H9 (cell line): ENCODE data around the gene CCDC187. TPM values are rescaled to one million over a fixed set of nuclear protein-coding genes. Genes with fewer than 3 reads are reported as not detected.

Experiments used
- DNase-seq: peaks from one replicate; pipeline ENCODE4 v3.0.0-alpha.2; 2017
- H2AFZ ChIP-seq: one replicate; pipeline ENCODE4 v1.6.1; 2013; ENCODE audit warnings: mild to moderate bottlenecking, low read length, control low read depth, moderate library complexity
- H2AK5ac ChIP-seq: 2 replicates; pipeline ENCODE4 v1.6.1; 2013; ENCODE audit warnings: low read length, control low read depth, mixed read lengths; ENCODE audit not compliant: insufficient read length
- H2BK120ac ChIP-seq: one replicate; pipeline ENCODE4 v1.6.1; 2013; ENCODE audit warnings: low read depth, mild to moderate bottlenecking, low read length, control low read depth, inconsistent platforms; ENCODE audit not compliant: poor library complexity, severe bottlenecking
- H2BK12ac ChIP-seq: 2 replicates; pipeline ENCODE4 v1.6.1; 2013; ENCODE audit warnings: low read length, control low read depth, mixed read lengths, low read depth; ENCODE audit not compliant: insufficient read length
- H2BK15ac ChIP-seq: 2 replicates; pipeline ENCODE4 v1.6.1; 2013; ENCODE audit warnings: low read depth, low read length, control low read depth
- H2BK20ac ChIP-seq: one replicate; pipeline ENCODE4 v1.6.1; 2013; ENCODE audit warnings: low read depth, mild to moderate bottlenecking, low read length, control low read depth, inconsistent platforms; ENCODE audit not compliant: poor library complexity, severe bottlenecking
- H2BK5ac ChIP-seq: 2 replicates; pipeline ENCODE4 v1.6.1; 2013; ENCODE audit warnings: low read length, control low read depth, mixed read lengths; ENCODE audit not compliant: insufficient read length
- H3K14ac ChIP-seq: 2 replicates; pipeline ENCODE4 v1.6.1; 2013; ENCODE audit warnings: low read length, control low read depth; ENCODE audit not compliant: insufficient read depth
- H3K18ac ChIP-seq: 2 replicates; pipeline ENCODE4 v1.6.1; 2013; ENCODE audit warnings: low read depth, mild to moderate bottlenecking, mixed read lengths, low read length, control low read depth; ENCODE audit not compliant: insufficient read length
- H3K23ac ChIP-seq: 2 replicates; pipeline ENCODE4 v1.6.1; 2013; ENCODE audit warnings: low read length, control low read depth, mixed read lengths, low read depth; ENCODE audit not compliant: insufficient read length
- H3K23me2 ChIP-seq: 2 replicates; pipeline ENCODE4 v1.6.1; 2013; ENCODE audit warnings: low read depth, mild to moderate bottlenecking, mixed read lengths, low read length, control low read depth; ENCODE audit not compliant: insufficient read length, poor library complexity, severe bottlenecking
- H3K27ac ChIP-seq: 2 replicates; pipeline ENCODE4 v1.5.1; 2013; ENCODE audit warnings: low read length, control low read depth, mixed read lengths, low read depth; ENCODE audit not compliant: insufficient read length
- H3K27me3 ChIP-seq: 2 replicates; pipeline ENCODE4 v1.6.1; 2013; ENCODE audit warnings: low read length, control low read depth, inconsistent platforms; ENCODE audit not compliant: insufficient read depth
- H3K4ac ChIP-seq: 2 replicates; pipeline ENCODE4 v1.6.1; 2013; ENCODE audit warnings: low read depth, mild to moderate bottlenecking, control low read depth, inconsistent platforms, low read length, moderate library complexity
- H3K4me1 ChIP-seq: 2 replicates; pipeline ENCODE4 v1.6.1; 2013; ENCODE audit warnings: low read length, control low read depth, inconsistent platforms; ENCODE audit not compliant: insufficient read depth
- H3K4me2 ChIP-seq: 2 replicates; pipeline ENCODE4 v1.6.1; 2013; ENCODE audit warnings: low read length, control low read depth, mixed read lengths; ENCODE audit not compliant: insufficient read length, insufficient read depth
- H3K56ac ChIP-seq: 2 replicates; pipeline ENCODE4 v1.6.1; 2013; ENCODE audit warnings: low read depth, mild to moderate bottlenecking, mixed read lengths, low read length, control low read depth; ENCODE audit not compliant: insufficient read length
- H3K79me1 ChIP-seq: 2 replicates; pipeline ENCODE4 v1.6.1; 2013; ENCODE audit warnings: low read depth, mild to moderate bottlenecking, moderate library complexity, low read length, control low read depth, inconsistent platforms; ENCODE audit not compliant: insufficient read depth, poor library complexity, severe bottlenecking
- H3K79me2 ChIP-seq: 2 replicates; pipeline ENCODE4 v1.6.1; 2013; ENCODE audit warnings: low read length, control low read depth, inconsistent platforms; ENCODE audit not compliant: insufficient read depth
- H3K9ac ChIP-seq: 2 replicates; pipeline ENCODE4 v1.6.1; 2013; ENCODE audit warnings: low read length, control low read depth, mixed read lengths; ENCODE audit not compliant: insufficient read length; ENCODE audit errors: extremely low read depth
- H3K9me3 ChIP-seq: one replicate; pipeline ENCODE4 v1.6.1; 2013; ENCODE audit warnings: low read depth, low read length, inconsistent platforms; ENCODE audit not compliant: control insufficient read depth
- H3T11ph ChIP-seq: one replicate; pipeline ENCODE4 v1.6.1; 2013; ENCODE audit warnings: mild to moderate bottlenecking, low read length, control low read depth, inconsistent platforms
- H4K20me1 ChIP-seq: one replicate; pipeline ENCODE4 v1.6.1; 2013; ENCODE audit not compliant: control insufficient read depth, insufficient read length, insufficient read depth
- H4K5ac ChIP-seq: 2 replicates; pipeline ENCODE4 v1.6.1; 2013; ENCODE audit warnings: low read depth, mild to moderate bottlenecking, mixed read lengths, low read length, control low read depth; ENCODE audit not compliant: insufficient read length
- H4K8ac ChIP-seq: replicated peaks from 2 replicates; pipeline ENCODE4 v1.6.1; 2013; ENCODE audit warnings: low read length, control low read depth, mixed read lengths, low read depth; ENCODE audit not compliant: insufficient read length
- H4K91ac ChIP-seq: 2 replicates; pipeline ENCODE4 v1.6.1; 2013; ENCODE audit warnings: low read depth, mild to moderate bottlenecking, moderate library complexity, mixed read lengths, low read length, control low read depth; ENCODE audit not compliant: insufficient read length
- H3K27ac Mint-ChIP-seq, 3 experiments: 2 replicates in 2 of 3; 3 replicates in 1 of 3; pipeline ENCODE4 v1.8.0; 2020 to 2021; ENCODE audit warnings: mixed read lengths in 3 of 3, mild to moderate bottlenecking in 1 of 3, moderate library complexity in 1 of 3
- H3K27me3 Mint-ChIP-seq: 2 replicates; pipeline ENCODE4 v1.8.0; 2021; ENCODE audit warnings: low read depth, mild to moderate bottlenecking, moderate library complexity, mixed read lengths
- H3K36me3 Mint-ChIP-seq, 3 experiments: 2 replicates in 2 of 3; 3 replicates in 1 of 3; pipeline ENCODE4 v1.8.0; 2020 to 2021; ENCODE audit warnings: low read depth in 3 of 3, mixed read lengths in 3 of 3; ENCODE audit not compliant: insufficient read depth in 1 of 3
- H3K4me1 Mint-ChIP-seq, 2 experiments: 2 replicates each; pipeline ENCODE4 v1.8.0; 2020; ENCODE audit warnings: mixed read lengths in 2 of 2
- H3K4me3 Mint-ChIP-seq, 2 experiments: 2 replicates in 1 of 2; 3 replicates in 1 of 2; pipeline ENCODE4 v1.8.0; 2020 to 2021; ENCODE audit warnings: mild to moderate bottlenecking in 2 of 2, mixed read lengths in 2 of 2, moderate library complexity in 1 of 2
- H3K9me3 Mint-ChIP-seq, 2 experiments: 2 replicates in 1 of 2; 3 replicates in 1 of 2; pipeline ENCODE4 v1.8.0; 2020; ENCODE audit warnings: mild to moderate bottlenecking in 2 of 2, mixed read lengths in 2 of 2, moderate library complexity in 1 of 2
- CTCF ChIP-seq: fragments of 200-600 bp; sonication (generic); conservative IDR thresholded peaks from 3 replicates; pipeline ENCODE4 v1.8.0; 2021; ENCODE audit warnings: antibody characterized with exemption, mild to moderate bottlenecking
- WGBS: extraction: QIAGEN DNeasy Blood & Tissue Kit; methylation state at CpG from one replicate; pipeline ENCODE4 v1.1.7; 2013; ENCODE audit warnings: missing lambda C conversion rate, low lambda C conversion rate, mixed read lengths; ENCODE audit not compliant: insufficient read length; ENCODE audit errors: extremely low coverage; 5-methylcytosine and 5-hydroxymethylcytosine counted together
- total RNA-seq: library from RNA; stranded (reverse); gene quantifications from 2 replicates; pipeline ENCODE4 v1.2.1, GENCODE V29; 2021

Gene CCDC187
- total RNA-seq, 1 experiment from 2014 or later = 0.07 TPM

- Histone ChIP-seq H2BK15ac (no peak overlapping the region), H4K20me1 (no peaks in the 10 kb centered on the region), H3K27me3 (no peaks in the 10 kb centered on the region), H3K18ac (no peak overlapping the region), H3K23me2 (no peaks in the 10 kb centered on the region), H4K5ac (no peak overlapping the region), H3K27ac (no peak overlapping the region), H3K14ac (no peak overlapping the region; the same call in 1 of the 2 replicates), H2BK20ac (no peak overlapping the region), H2BK5ac (no peak overlapping the region), H2BK12ac (no peak overlapping the region), H3K79me1 (no peaks in the 10 kb centered on the region), H3K9ac (no peak overlapping the region), H2BK120ac (no peak overlapping the region), H4K8ac (no peak overlapping the region), H3K79me2 (no peaks in the 10 kb centered on the region), H3K23ac (no peak overlapping the region), H2AFZ (no peak overlapping the region), H3K4me1 (peaks cover 4% of the 10 kb centered on the region; the same call in 1 of the 2 replicates), H3K4me2 (no peak overlapping the region), H3K56ac (no peak overlapping the region), H3T11ph (no peak overlapping the region), H2AK5ac (no peak overlapping the region), H3K4ac (no peak overlapping the region), H3K9me3 (no peaks in the 10 kb centered on the region), H4K91ac (no peak overlapping the region)
- no peaks in the 10 kb centered on the region for H3K36me3 Mint-ChIP-seq
- no peaks in the 10 kb centered on the region; the same call in none of the 2 replicates for H3K27me3 Mint-ChIP-seq
- no peak overlapping the region for H3K4me3 Mint-ChIP-seq
- no peak for TF ChIP-seq CTCF
- no peak for DNase-seq
- no CpG with 5 or more reads among the region's 23 CpGs for WGBS
- peaks cover 5% of the 10 kb centered on the region in 2 experiments; a peak in 3 of 4 replicates for H3K4me1 Mint-ChIP-seq
- peaks cover 2% of the 10 kb centered on the region in 2 experiments; a peak in 3 of 5 replicates for H3K9me3 Mint-ChIP-seq
- H3K27ac Mint-ChIP-seq = 0 out of 7 replicates have a peak overlapping the region, but pooled peaks of 1 of the 3 experiments have one; percentile 39
Observed at GRCh38 chr9:136322756-136323330, 18.9 kb upstream of the CCDC187 start.
